Measurements from ENCODE around the gene EFL1.
A peak's percentile ranks its signal among the peaks of the same experiment; 100 is the strongest.

EFL1 gene

DNA sequence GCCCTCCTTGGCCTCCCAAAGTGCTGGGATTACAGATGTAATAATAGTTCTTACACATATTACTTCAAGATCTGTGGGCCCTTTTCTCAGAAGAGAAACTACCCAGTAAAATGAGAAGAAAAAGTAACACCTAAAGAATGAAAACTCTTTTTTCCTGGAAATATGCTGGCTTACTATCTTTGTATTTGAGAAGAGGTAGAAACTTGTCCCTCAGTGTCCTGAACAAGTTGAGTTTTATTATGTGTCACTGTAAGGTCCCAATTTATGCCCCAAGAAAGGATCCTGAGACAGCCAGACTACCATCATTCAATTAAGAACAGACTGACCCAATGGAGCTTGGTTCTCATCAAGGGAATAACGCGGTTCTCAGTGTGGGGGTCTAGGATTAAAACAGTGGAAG, 93.8 kb downstream of the EFL1 start:
- TF ChIP-seq CTCF (IDR thresholded peaks at IDR 0.05): no peak
- H3K4me3 Mint-ChIP-seq: no peak overlapping the region
- DNase-seq: no peak
- peaks cover 41% of the 10 kb centered on the region for H3K4me1 Mint-ChIP-seq
- peaks cover 46% of the 10 kb centered on the region for H3K36me3 Mint-ChIP-seq (ENCODE audit: low read depth)
- peaks cover 12% of the 10 kb centered on the region for H3K9me3 Mint-ChIP-seq
- no peak overlapping the region for H3K27ac Mint-ChIP-seq
- no peaks in the 10 kb centered on the region for H3K27me3 Mint-ChIP-seq (ENCODE audit: low read depth, poor library complexity)

DNA sequence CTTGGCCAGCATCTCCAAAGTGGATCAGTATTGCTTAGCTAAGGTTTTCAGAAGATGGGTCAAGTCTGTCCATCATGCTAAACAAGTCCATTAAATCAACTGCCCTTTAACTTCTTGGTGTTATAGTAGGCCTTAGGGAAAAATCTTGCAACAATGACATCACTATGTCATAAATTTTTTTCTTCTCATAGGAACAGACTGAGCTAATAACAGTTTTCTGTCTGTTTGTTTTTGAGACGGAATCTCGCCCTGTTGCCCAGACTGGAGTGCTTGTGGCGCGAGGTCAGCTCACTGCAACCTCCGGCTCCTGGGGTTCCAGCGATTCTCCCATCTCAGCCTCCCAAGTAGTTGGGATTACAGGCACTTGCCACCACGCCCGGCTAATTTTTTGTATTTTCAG, 94.2 kb downstream of the EFL1 start:
- Mint-ChIP-seq H3K9me3 (peaks cover 12% of the 10 kb centered on the region), H3K36me3 (ENCODE audit: low read depth) (peaks cover 47% of the 10 kb centered on the region), H3K27ac (no peak overlapping the region), H3K27me3 (ENCODE audit: low read depth, poor library complexity) (no peaks in the 10 kb centered on the region), H3K4me3 (no peak overlapping the region), H3K4me1 (peaks cover 41% of the 10 kb centered on the region)
- DNase-seq: no peak
- TF ChIP-seq CTCF (IDR thresholded peaks at IDR 0.05): no peak

DNA sequence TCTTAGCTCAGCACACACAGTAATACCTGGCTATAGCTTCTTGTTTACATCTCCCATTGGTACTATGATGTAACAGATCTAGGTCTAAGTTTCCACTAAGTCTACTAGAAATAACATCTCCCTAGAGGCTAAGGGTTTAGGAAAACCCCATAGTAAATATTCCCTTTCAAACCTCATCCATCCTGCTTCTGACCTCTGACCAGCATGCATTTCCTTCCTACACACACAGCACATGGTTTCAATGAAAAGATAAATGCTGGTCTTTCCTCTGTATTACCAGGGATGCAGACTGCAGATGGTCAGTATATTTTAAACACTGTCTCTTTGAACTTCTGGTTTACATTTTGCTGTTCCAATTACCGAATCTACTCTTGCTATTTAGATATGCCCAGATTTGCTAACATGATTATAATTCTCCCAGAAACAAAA, 96.6 kb downstream of the EFL1 start:
- Mint-ChIP-seq H3K9me3 (peaks cover 12% of the 10 kb centered on the region), H3K36me3 (ENCODE audit: low read depth) (peaks cover 59% of the 10 kb centered on the region), H3K27ac (peak overlapping the region; percentile 83), H3K4me3 (no peak overlapping the region), H3K27me3 (ENCODE audit: low read depth, poor library complexity) (no peaks in the 10 kb centered on the region), H3K4me1 (peaks cover 59% of the 10 kb centered on the region)
- DNase-seq: no peak
- no peak for TF ChIP-seq CTCF (IDR thresholded peaks at IDR 0.05)

DNA sequence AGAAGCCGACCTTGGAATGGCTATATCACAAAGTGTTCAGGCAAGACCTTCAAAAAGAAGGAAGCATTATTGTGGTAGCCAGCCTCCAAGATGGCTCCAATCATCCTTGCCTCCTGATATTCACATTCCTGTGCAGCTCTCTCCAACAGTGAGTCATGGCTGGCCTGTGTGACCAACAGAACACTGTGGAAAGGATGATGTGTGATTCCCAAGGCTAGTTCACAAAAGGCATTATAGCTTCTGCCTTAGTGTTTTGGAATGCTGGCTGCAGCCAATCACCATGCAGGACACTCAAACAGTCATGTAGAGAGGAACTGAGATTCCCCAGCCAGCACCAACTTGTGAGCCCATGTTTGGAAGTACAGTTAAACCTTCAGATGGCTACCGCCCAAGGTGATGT, 102.6 kb downstream of the EFL1 start:
- peaks cover 53% of the 10 kb centered on the region for H3K36me3 Mint-ChIP-seq (ENCODE audit: low read depth)
- no peak for TF ChIP-seq CTCF (IDR thresholded peaks at IDR 0.05)
- H3K27me3 Mint-ChIP-seq (ENCODE audit: low read depth, poor library complexity): no peaks in the 10 kb centered on the region
- H3K9me3 Mint-ChIP-seq: no peaks in the 10 kb centered on the region
- peaks cover 23% of the 10 kb centered on the region for H3K4me1 Mint-ChIP-seq
- H3K4me3 Mint-ChIP-seq: no peak overlapping the region
- DNase-seq: no peak
- H3K27ac Mint-ChIP-seq: no peak overlapping the region

- H3K27ac Mint-ChIP-seq: no peak overlapping the region
- peaks cover 21% of the 10 kb centered on the region for H3K4me1 Mint-ChIP-seq
- no peaks in the 10 kb centered on the region for H3K9me3 Mint-ChIP-seq
- no peaks in the 10 kb centered on the region for H3K27me3 Mint-ChIP-seq (ENCODE audit: low read depth, poor library complexity)
- peaks cover 47% of the 10 kb centered on the region for H3K36me3 Mint-ChIP-seq (ENCODE audit: low read depth)
- DNase-seq: no peak
- no peak overlapping the region for H3K4me3 Mint-ChIP-seq
- TF ChIP-seq CTCF (IDR thresholded peaks at IDR 0.05): no peak
These were observed 103.7 kb downstream of the EFL1 start for GRCh38 chr15:82158811-82159210.

DNA sequence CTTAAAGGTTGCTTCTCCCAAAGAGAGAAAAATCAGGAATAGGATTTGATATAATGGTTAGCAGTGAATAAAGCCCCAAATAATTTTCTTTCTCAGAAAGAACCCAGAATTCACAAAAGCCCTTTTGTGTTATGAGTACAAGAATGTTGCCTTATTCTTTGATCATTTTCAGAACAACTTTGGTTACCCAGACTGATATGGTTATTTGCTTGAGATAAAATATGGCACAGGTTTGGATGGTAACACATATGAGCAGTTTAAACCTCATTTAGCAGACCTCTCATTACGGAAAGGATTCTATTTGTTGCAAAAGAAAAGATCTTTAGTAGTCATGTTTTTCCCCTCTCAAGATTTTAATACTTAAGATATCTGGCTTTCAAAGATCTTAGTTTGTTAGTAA, 111.9 kb downstream of the EFL1 start:
- no peak for TF ChIP-seq CTCF (IDR thresholded peaks at IDR 0.05)
- H3K4me3 Mint-ChIP-seq: no peak overlapping the region
- H3K4me1 Mint-ChIP-seq: no peaks in the 10 kb centered on the region
- no peaks in the 10 kb centered on the region for H3K27me3 Mint-ChIP-seq (ENCODE audit: low read depth, poor library complexity)
- peaks cover 46% of the 10 kb centered on the region for H3K36me3 Mint-ChIP-seq (ENCODE audit: low read depth)
- H3K27ac Mint-ChIP-seq: no peak overlapping the region
- DNase-seq: no peak
- H3K9me3 Mint-ChIP-seq: no peaks in the 10 kb centered on the region
